Spleen (tissue), 11 donors: ENCODE results near the gene IL6R. TPM values are rescaled to one million over a fixed set of nuclear protein-coding genes. Genes with fewer than 3 reads are reported as not detected.

Source experiments
- DNase-seq: peaks from one replicate; pipeline ENCODE4 v3.0.0-alpha.2; 2020
- H3K27ac ChIP-seq, 8 donors: fragments of 200-600 bp; sonication (generic) in 7 of 8; 1 replicate in 4 of 8; 2 replicates in 4 of 8; pipeline versions ENCODE4 v1.5.0 to v1.8.0; 2016 to 2021; ENCODE audit warnings: inconsistent platforms in 4 of 8, mild to moderate bottlenecking in 4 of 8, moderate library complexity in 1 of 8
- H3K27me3 ChIP-seq, 7 donors: fragments of 200-600 bp; sonication (generic) in 6 of 7; replicated peaks in 1 of 7; 1 replicate in 4 of 7; 2 replicates in 3 of 7; pipeline versions ENCODE4 v1.5.0 to v1.8.0; 2016 to 2021; ENCODE audit warnings: inconsistent platforms in 3 of 7, mild to moderate bottlenecking in 1 of 7
- H3K36me3 ChIP-seq, 6 donors: fragments of 200-600 bp; sonication (generic) in 5 of 6; 1 replicate in 4 of 6; 2 replicates in 2 of 6; pipeline versions ENCODE4 v1.5.0 to v1.8.0; 2016 to 2021; ENCODE audit warnings: inconsistent platforms in 2 of 6
- H3K4me1 ChIP-seq, 6 donors: fragments of 200-600 bp; sonication (generic) in 5 of 6; 1 replicate in 3 of 6; 2 replicates in 3 of 6; pipeline versions ENCODE4 v1.5.0 to v1.8.0; 2016 to 2021; ENCODE audit warnings: inconsistent platforms in 3 of 6
- H3K4me3 ChIP-seq, 8 donors: fragments of 200-600 bp; sonication (generic) in 7 of 8; 1 replicate in 4 of 8; 2 replicates in 4 of 8; pipeline versions ENCODE4 v1.5.0 to v1.8.0; 2016 to 2021; ENCODE audit warnings: inconsistent platforms in 4 of 8, mild to moderate bottlenecking in 4 of 8, moderate library complexity in 2 of 8
- H3K9me3 ChIP-seq, 8 donors: fragments of 200-600 bp; sonication (generic) in 7 of 8; 1 replicate in 4 of 8; 2 replicates in 4 of 8; pipeline versions ENCODE4 v1.5.0 to v1.8.0; 2016 to 2021; ENCODE audit warnings: inconsistent platforms in 4 of 8
- POLR2A ChIP-seq, 3 donors: fragments of 450-650 bp; IDR thresholded peaks; one replicate each; pipeline ENCODE4 v1.5.1; 2017; ENCODE audit warnings: antibody characterized with exemption in 3 of 3, mild to moderate bottlenecking in 1 of 3
- POLR2AphosphoS5 ChIP-seq, 3 donors: sonication (generic); formaldehyde crosslinking; IDR thresholded peaks; one replicate each; pipeline ENCODE4 v1.5.1; 2017; ENCODE audit warnings: antibody characterized with exemption in 3 of 3
- WGBS, 5 donors: extraction: QIAGEN DNeasy Blood & Tissue Kit in 3 of 5; methylation state at CpG; one replicate each; pipeline versions ENCODE4 v1.1.5 to v1.1.7; 2013 to 2018; 5-methylcytosine and 5-hydroxymethylcytosine counted together
- intact Hi-C: fragments of 100-400 bp; cut with DNase I; formaldehyde crosslinking; loops from one replicate; pipeline ENCODE4 v1.15.0; 2023; ENCODE audit warnings: low total_unique reads
- polyA plus RNA-seq, 3 donors: library from polyadenylated mRNA; stranded (reverse); fragments of 200-250 nt; gene quantifications; one replicate each; pipeline ENCODE4 v1.2.1, GENCODE V29; 2013
- total RNA-seq, 7 donors: library from RNA; depleted of rRNA in 3 of 7; stranded (reverse); fragments of >200 nt in 3 of 7; fragmentation: NEBNext Ultra II Directional in 4 of 7; extraction: Animal tissue kit (Norgen Biotek cat#: 25700) in 4 of 7; gene quantifications; one replicate each; pipeline versions ENCODE4 v1.1.0 to v1.2.1, GENCODE V29; 2016 to 2021
- TF ChIP-seq, protein P1 (sequence below), 11 experiments: fragments of 200-600 bp in 7 of 11; fragments of 450-650 bp in 4 of 11; sonication (generic) in 4 of 11; IDR thresholded peaks in 8 of 11; conservative IDR thresholded peaks in 3 of 11; 1 replicate in 7 of 11; 2 replicates in 4 of 11; pipeline versions ENCODE4 v1.4.0 to v1.8.0; 2016 to 2021; ENCODE audit warnings: antibody characterized with exemption in 11 of 11, inconsistent platforms in 4 of 11, mild to moderate bottlenecking in 1 of 11
- donor health status: healthy with polysubstance abuse.
- donor health status: DM: no; HTN: no; CAD: no; lungs with moderate emphysema.
- donor health status: DM: no; HTN: no; CAD: no.
- donor health status: Bipolar disorder and iron deficiency.
- donor health status: healthy.
- donor health status: DM: no; HTN: no; CAD: no.
- donor health status: DM: yes; HTN: yes; CAD: no.

The IL6R gene
- total and polyA plus RNA-seq, 10 donors: 2.8 to 74.5 (median 47.8) TPM

DNA sequence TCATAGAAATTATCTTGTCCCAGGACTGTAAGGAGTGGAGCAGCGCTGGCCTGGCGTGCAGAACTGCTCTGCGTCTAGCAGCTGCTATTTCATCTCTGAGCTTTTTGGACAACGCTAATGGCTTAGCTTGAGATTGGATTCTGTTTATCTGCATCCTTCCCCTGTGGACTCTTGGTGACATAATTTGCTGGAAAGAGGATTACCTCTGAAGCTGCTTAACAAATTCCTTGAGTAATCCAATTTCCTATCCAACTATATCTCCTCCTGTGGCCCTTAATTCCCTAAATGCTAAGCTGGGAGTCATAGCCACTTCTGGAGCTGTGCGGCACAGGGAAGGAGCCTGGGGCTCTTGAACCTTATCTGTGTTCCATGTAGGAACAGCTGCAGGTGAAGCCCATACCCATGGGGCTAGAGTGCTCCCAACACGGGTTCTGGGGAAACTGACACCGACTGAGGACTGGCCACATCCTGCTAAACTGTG lies 43.2 kb downstream of the IL6R start:
- 83 to 94% (median 89%) methylated on average over 7 of the region's 7 CpGs for WGBS, 5 donors
- H3K27me3 ChIP-seq: no peaks in the 10 kb centered on the region
- no peak overlapping the region for H3K4me3 ChIP-seq
- H3K9me3 ChIP-seq: no peaks in the 10 kb centered on the region
- TF ChIP-seq, protein P1, sequence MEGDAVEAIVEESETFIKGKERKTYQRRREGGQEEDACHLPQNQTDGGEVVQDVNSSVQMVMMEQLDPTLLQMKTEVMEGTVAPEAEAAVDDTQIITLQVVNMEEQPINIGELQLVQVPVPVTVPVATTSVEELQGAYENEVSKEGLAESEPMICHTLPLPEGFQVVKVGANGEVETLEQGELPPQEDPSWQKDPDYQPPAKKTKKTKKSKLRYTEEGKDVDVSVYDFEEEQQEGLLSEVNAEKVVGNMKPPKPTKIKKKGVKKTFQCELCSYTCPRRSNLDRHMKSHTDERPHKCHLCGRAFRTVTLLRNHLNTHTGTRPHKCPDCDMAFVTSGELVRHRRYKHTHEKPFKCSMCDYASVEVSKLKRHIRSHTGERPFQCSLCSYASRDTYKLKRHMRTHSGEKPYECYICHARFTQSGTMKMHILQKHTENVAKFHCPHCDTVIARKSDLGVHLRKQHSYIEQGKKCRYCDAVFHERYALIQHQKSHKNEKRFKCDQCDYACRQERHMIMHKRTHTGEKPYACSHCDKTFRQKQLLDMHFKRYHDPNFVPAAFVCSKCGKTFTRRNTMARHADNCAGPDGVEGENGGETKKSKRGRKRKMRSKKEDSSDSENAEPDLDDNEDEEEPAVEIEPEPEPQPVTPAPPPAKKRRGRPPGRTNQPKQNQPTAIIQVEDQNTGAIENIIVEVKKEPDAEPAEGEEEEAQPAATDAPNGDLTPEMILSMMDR (IDR thresholded peaks at IDR 0.05 in 8 of 11, conservative IDR thresholded peaks at IDR 0.05 in 3 of 11): no peak
- TF ChIP-seq POLR2A (IDR thresholded peaks at IDR 0.05): no peak
- TF ChIP-seq POLR2AphosphoS5 (IDR thresholded peaks at IDR 0.05): no peak
- intact Hi-C loops: no loop called here
- peaks cover 0 to 25% (median 7%) of the 10 kb centered on the region in 6 donors for H3K4me1 ChIP-seq
- DNase-seq: no peak
- peaks cover 0 to 96% (median 26%) of the 10 kb centered on the region in 6 donors for H3K36me3 ChIP-seq
- H3K27ac ChIP-seq: no peak overlapping the region

DNA sequence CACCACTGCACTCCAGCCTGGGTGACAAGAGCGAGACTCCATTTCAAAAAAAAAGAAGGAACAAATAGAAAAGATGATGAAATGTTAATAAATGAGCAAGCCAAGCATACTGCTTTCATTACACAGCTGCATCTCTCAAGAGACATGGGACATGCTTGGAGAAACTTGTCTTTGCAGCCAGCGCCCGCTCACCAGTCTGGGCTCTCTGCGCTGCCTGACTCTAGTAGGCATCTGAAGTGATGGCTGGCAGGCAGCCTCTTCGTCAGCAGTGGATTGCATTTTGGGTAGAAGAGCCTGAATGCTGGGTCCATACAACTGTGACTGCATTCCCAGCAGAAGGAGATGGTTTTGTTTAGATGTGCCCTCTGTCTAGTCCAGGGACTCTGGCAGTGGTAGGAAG lies 48.0 kb downstream of the IL6R start:
- intact Hi-C loops: no loop called here
- H3K9me3 ChIP-seq: no peaks in the 10 kb centered on the region
- 76 to 92% (median 88%) methylated on average over 5 of the region's 5 CpGs for WGBS, 5 donors
- H3K27me3 ChIP-seq: no peaks in the 10 kb centered on the region
- H3K4me3 ChIP-seq: peak overlapping the region in 1 of 8 donors; percentile 22
- peaks cover 0 to 44% (median 10%) of the 10 kb centered on the region in 6 donors for H3K4me1 ChIP-seq
- H3K36me3 ChIP-seq: peaks cover 0 to 82% (median 19%) of the 10 kb centered on the region in 6 donors
- TF ChIP-seq POLR2A (IDR thresholded peaks at IDR 0.05) (no peak), POLR2AphosphoS5 (IDR thresholded peaks at IDR 0.05) (no peak)
- DNase-seq: no peak
- peak overlapping the region in 6 of 8 donors; percentile 46 to 90 (median 85) for H3K27ac ChIP-seq

DNA sequence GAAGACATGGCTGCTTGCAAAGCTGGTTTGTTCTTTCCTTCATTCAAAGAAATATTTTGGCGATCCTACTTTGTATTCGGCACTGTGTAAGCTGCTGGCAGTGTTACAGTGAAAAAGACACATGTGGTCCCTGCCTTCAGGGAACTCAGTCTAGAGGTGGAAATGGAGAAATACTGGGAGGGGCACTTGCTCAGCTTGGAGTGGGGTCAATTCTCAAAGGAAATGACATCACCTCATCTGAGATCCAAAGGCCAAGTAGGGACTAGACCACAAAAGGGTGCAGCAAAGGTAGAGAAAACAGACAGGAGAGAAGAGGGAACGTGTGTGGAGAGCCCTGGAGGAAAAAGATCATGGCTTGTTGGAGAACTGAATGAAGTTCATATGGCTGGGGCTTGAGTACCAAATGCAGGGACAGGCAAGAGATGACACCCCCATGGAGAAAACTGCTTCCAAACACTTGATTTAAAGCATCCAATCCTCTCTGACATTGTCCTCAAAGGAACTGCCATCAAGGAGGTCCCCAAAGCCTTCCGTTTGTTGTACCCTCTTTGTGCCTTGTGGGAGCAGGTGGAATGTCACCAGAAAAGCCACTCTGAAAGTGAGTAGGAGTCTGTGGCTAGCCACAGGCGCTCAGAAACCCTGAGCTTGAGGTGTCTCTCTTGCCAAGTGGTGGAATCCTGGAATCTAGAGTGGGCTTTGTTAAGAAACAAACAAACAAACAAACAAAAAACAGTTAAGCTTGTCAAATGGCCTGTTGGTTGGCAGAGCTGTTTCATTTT lies 48.6 kb downstream of the IL6R start:
- no peak for DNase-seq
- intact Hi-C loops: no loop called here
- H3K4me3 ChIP-seq: peak overlapping the region in 1 of 8 donors; percentile 22
- TF ChIP-seq, protein P1 (IDR thresholded peaks at IDR 0.05 in 8 of 11, conservative IDR thresholded peaks at IDR 0.05 in 3 of 11): no peak
- TF ChIP-seq POLR2A (IDR thresholded peaks at IDR 0.05): no peak
- no peak for TF ChIP-seq POLR2AphosphoS5 (IDR thresholded peaks at IDR 0.05)
- H3K27ac ChIP-seq: peak overlapping the region in 6 of 8 donors; percentile 65 to 90 (median 85)
- H3K9me3 ChIP-seq: no peaks in the 10 kb centered on the region
- peaks cover 0 to 82% (median 13%) of the 10 kb centered on the region in 6 donors for H3K36me3 ChIP-seq
- 36 to 64% (median 51%) methylated on average over 5 of the region's 5 CpGs for WGBS, 5 donors
- no peaks in the 10 kb centered on the region for H3K27me3 ChIP-seq
- peaks cover 0 to 44% (median 10%) of the 10 kb centered on the region in 6 donors for H3K4me1 ChIP-seq

DNA sequence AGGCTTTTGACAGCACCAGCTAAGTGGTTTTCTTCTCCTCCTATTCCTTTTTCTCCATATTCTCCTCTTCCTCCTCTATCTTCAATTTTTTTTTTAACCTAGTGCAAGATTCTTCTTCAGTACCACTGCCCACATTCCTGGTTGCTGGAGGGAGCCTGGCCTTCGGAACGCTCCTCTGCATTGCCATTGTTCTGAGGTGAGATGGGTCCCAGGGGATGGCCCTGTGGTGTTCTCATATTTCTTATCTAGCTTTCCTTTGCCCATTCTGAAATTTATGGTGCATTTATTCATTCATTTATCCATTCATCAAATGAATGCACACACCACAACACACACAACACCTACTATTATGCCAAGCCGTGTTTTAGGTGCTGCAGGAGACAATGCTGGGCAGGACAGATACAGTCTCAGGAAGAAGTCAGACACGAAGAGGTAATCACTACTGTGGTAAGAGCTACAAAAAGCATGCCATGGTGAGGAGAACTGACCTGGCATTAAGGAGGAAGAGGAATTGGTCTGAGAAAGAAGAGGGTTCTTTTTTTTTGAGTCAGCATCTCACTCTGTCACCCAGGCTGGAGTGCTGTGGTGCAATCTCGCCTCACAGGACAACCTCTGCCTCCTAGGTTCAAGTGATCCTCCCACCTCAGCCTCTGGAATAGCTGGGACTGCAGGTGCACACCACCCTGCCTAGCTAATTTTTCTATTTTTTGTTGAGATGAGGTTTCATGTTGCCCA lies 49.4 kb downstream of the IL6R start:
- no peak for DNase-seq
- Histone ChIP-seq H3K4me1 (peaks cover 0 to 44% (median 10%) of the 10 kb centered on the region in 6 donors), H3K27me3 (no peaks in the 10 kb centered on the region), H3K9me3 (no peaks in the 10 kb centered on the region), H3K4me3 (peak overlapping the region in 1 of 8 donors; percentile 22), H3K36me3 (peaks cover 0 to 82% (median 9%) of the 10 kb centered on the region in 6 donors), H3K27ac (peak overlapping the region in 7 of 8 donors; percentile 30 to 90 (median 82))
- WGBS, 5 donors: 71 to 84% (median 74%) methylated on average over 5 of the region's 5 CpGs
- TF ChIP-seq POLR2A (IDR thresholded peaks at IDR 0.05): no peak
- TF ChIP-seq, protein P1 (IDR thresholded peaks at IDR 0.05 in 8 of 11, conservative IDR thresholded peaks at IDR 0.05 in 3 of 11): no peak
- no peak for TF ChIP-seq POLR2AphosphoS5 (IDR thresholded peaks at IDR 0.05)
- intact Hi-C loops: no loop called here
